Sigmoid colon (tissue), 4 donors: ENCODE results near the gene MNAT1.

Experiments used
- CTCF ChIP-seq, 4 experiments: fragments of 450-650 bp in 3 of 4; fragments of 200-600 bp in 1 of 4; IDR thresholded peaks; one replicate each; pipeline ENCODE4 v1.5.1; 2016 to 2019; ENCODE audit warnings: antibody characterized with exemption in 4 of 4, mild to moderate bottlenecking in 3 of 4, moderate library complexity in 2 of 4
- EP300 ChIP-seq, 4 donors: sonication (generic); formaldehyde crosslinking; IDR thresholded peaks; one replicate each; pipeline ENCODE4 v1.6.1; 2017; ENCODE audit warnings: antibody characterized with exemption in 4 of 4
- POLR2A ChIP-seq, 2 donors: fragments of 450-650 bp; IDR thresholded peaks; one replicate each; pipeline ENCODE4 v1.6.1; 2016; ENCODE audit warnings: antibody characterized with exemption in 2 of 2, mild to moderate bottlenecking in 2 of 2, moderate library complexity in 2 of 2
- POLR2AphosphoS5 ChIP-seq, 4 donors: sonication (generic); formaldehyde crosslinking; IDR thresholded peaks; one replicate each; pipeline ENCODE4 v1.6.1; 2017; ENCODE audit warnings: antibody characterized with exemption in 4 of 4

- TF ChIP-seq POLR2A (IDR thresholded peaks at IDR 0.05) (no peak), CTCF (IDR thresholded peaks at IDR 0.05) (no peak), EP300 (IDR thresholded peaks at IDR 0.05) (no peak), POLR2AphosphoS5 (IDR thresholded peaks at IDR 0.05) (peak; percentile 37 to 74 (median 60))
Measured at GRCh38 chr14:60734465-60735242, at the start of gene MNAT1.
